A549 (cell line): ENCODE data around the gene COMMD10. TPM values are rescaled to one million over a fixed set of nuclear protein-coding genes. Genes with fewer than 3 reads are reported as not detected.

Experiments
- ATAC-seq, 2 experiments: fragments of 200-7000 bp in 1 of 2; fragments of >200 bp in 1 of 2; cut with Nextera tagmentation in 1 of 2; cut with Tn5 transposase in 1 of 2; 3 replicates each; pipeline versions ENCODE4 v1.8.0 to v1.9.1; 2018 to 2020; ENCODE audit warnings: mild to moderate bottlenecking in 1 of 2, moderate library complexity in 1 of 2
- CTCF ChIA-PET: fragments of 300-600 bp; sonication (Branson Sonifier 250); formaldehyde crosslinking; extraction: SDS; loops from one replicate; lab custom pipeline; 2021; ENCODE audit warnings: antibody characterized with exemption, inconsistent platforms; lab: Yijun Ruan, JAX
- POLR2A ChIA-PET: fragments of 350-600 bp; formaldehyde crosslinking; extraction: SDS; loops from one replicate; lab custom pipeline; 2021; ENCODE audit warnings: antibody characterized with exemption, inconsistent platforms; lab: Yijun Ruan, JAX
- DNase-seq, 2 experiments: peaks; one replicate each; pipeline versions ENCODE4 v3.0.0 to v3.0.0-alpha.2; 2011 to 2016; ENCODE audit warnings: low read depth in 1 of 2, low spot score in 1 of 2
- FAIRE-seq: peaks from 2 replicates; lab custom pipeline; 2011; peaks lifted over from hg19 to GRCh38; lab: Jason Lieb, UNC
- H3K27ac ChIP-seq, 2 experiments: fragments of >200 bp; sonication (Bioruptor Twin); formaldehyde crosslinking; 3 replicates each; pipeline ENCODE4 v1.5.1; 2016 to 2017
- H3K4me1 ChIP-seq: fragments of >200 bp; sonication (Bioruptor Twin); formaldehyde crosslinking; 3 replicates; pipeline ENCODE4 v1.6.1; 2016
- H3K4me2 ChIP-seq: fragments of >200 bp; sonication (Bioruptor Twin); formaldehyde crosslinking; 3 replicates; pipeline ENCODE4 v1.6.1; 2016
- H3K4me3 ChIP-seq: fragments of >200 bp; sonication (Bioruptor Twin); formaldehyde crosslinking; 3 replicates; pipeline ENCODE4 v1.5.1; 2016
- H3K9me3 ChIP-seq: fragments of >200 bp; sonication (Bioruptor Twin); formaldehyde crosslinking; 3 replicates; pipeline ENCODE4 v1.6.1; 2016
- CBX2 ChIP-seq: fragments of 200-600 bp; sonication (generic); IDR thresholded peaks from 2 replicates; pipeline ENCODE4 v1.6.1; 2016; ENCODE audit warnings: low read depth, mild to moderate bottlenecking, borderline replicate concordance
- CEBPB ChIP-seq, 2 experiments: fragments of >200 bp in 1 of 2; sonication (Bioruptor Twin) in 1 of 2; formaldehyde crosslinking in 1 of 2; IDR thresholded peaks; 2 replicates each; pipeline ENCODE4 v1.6.1; 2012 to 2016
- CHD4 ChIP-seq: fragments of 200-600 bp; sonication (generic); IDR thresholded peaks from 2 replicates; pipeline ENCODE4 v1.6.1; 2016; ENCODE audit warnings: antibody characterized with exemption, mild to moderate bottlenecking, borderline replicate concordance
- E2F6 ChIP-seq: IDR thresholded peaks from 2 replicates; pipeline ENCODE4 v1.6.1; 2012; ENCODE audit warnings: low read depth, borderline replicate concordance
- EHF ChIP-seq: fragments of 250-450 bp; sonication (Bioruptor Pico); IDR thresholded peaks from 2 replicates; pipeline ENCODE4 v1.5.0; 2020; ENCODE audit warnings: mild to moderate bottlenecking
- EP300 ChIP-seq, 2 experiments: fragments of >200 bp; sonication (Bioruptor Twin); formaldehyde crosslinking; IDR thresholded peaks; 2 replicates in 1 of 2; 3 replicates in 1 of 2; pipeline ENCODE4 v1.6.1; 2016 to 2017
- ESRRA ChIP-seq: fragments of 150-350 bp; IDR thresholded peaks from 2 replicates; pipeline ENCODE4 v1.6.1; 2014; ENCODE audit warnings: mild to moderate bottlenecking, low read length, borderline replicate concordance
- FOSL2 ChIP-seq, 2 experiments: fragments of 450-650 bp in 1 of 2; fragments of >200 bp in 1 of 2; sonication (Bioruptor Twin) in 1 of 2; formaldehyde crosslinking; IDR thresholded peaks; 2 replicates each; pipeline versions ENCODE4 v1.5.0 to v1.6.1; 2016 to 2020; ENCODE audit warnings: mild to moderate bottlenecking in 1 of 2, moderate library complexity in 1 of 2
- FOXS1 ChIP-seq: fragments of 250-450 bp; sonication (Bioruptor Pico); IDR thresholded peaks from 2 replicates; pipeline ENCODE4 v1.5.0; 2020; ENCODE audit warnings: mild to moderate bottlenecking, moderate library complexity
- HOXA7 ChIP-seq: fragments of 250-450 bp; sonication (Bioruptor Pico); IDR thresholded peaks from 2 replicates; pipeline ENCODE4 v1.5.0; 2020; ENCODE audit warnings: mild to moderate bottlenecking, moderate library complexity
- HOXB13 ChIP-seq: fragments of 250-450 bp; sonication (Bioruptor Pico); IDR thresholded peaks from 2 replicates; pipeline ENCODE4 v1.5.0; 2020; ENCODE audit warnings: low read depth, mild to moderate bottlenecking, moderate library complexity
- HOXB5 ChIP-seq: fragments of 250-450 bp; sonication (Bioruptor Pico); IDR thresholded peaks from 2 replicates; pipeline ENCODE4 v1.5.0; 2020; ENCODE audit warnings: mild to moderate bottlenecking, moderate library complexity
- JUNB ChIP-seq: fragments of >200 bp; sonication (Bioruptor Twin); formaldehyde crosslinking; IDR thresholded peaks from 2 replicates; pipeline ENCODE4 v1.6.1; 2016
- KDM5A ChIP-seq: fragments of 200-600 bp; sonication (generic); IDR thresholded peaks from 2 replicates; pipeline ENCODE4 v1.6.1; 2016; ENCODE audit warnings: antibody characterized with exemption, mild to moderate bottlenecking
- MAFK ChIP-seq: fragments of 450-650 bp; IDR thresholded peaks from 2 replicates; pipeline ENCODE4 v1.6.1; 2014; ENCODE audit not compliant: partially characterized antibody
- MAX ChIP-seq: IDR thresholded peaks from 2 replicates; pipeline ENCODE4 v1.6.1; 2012
- MAZ ChIP-seq: fragments of 150-350 bp; IDR thresholded peaks from 2 replicates; pipeline ENCODE4 v1.6.1; 2014; ENCODE audit warnings: antibody characterized with exemption, low read depth, low read length, borderline replicate concordance
- MYC ChIP-seq: IDR thresholded peaks from 2 replicates; pipeline ENCODE4 v1.6.1; 2012; ENCODE audit warnings: mild to moderate bottlenecking, inconsistent platforms, low read length, improper control_type of control experiment, borderline replicate concordance
- NPAS2 ChIP-seq: fragments of 250-450 bp; sonication (Bioruptor Pico); IDR thresholded peaks from 2 replicates; pipeline ENCODE4 v1.8.0; 2022; ENCODE audit warnings: mild to moderate bottlenecking, moderate library complexity, borderline replicate concordance
- NR3C1 ChIP-seq: fragments of >200 bp; sonication (Bioruptor Twin); formaldehyde crosslinking; IDR thresholded peaks from 3 replicates; pipeline ENCODE4 v1.6.1; 2017
- PHF8 ChIP-seq: fragments of 200-600 bp; sonication (generic); IDR thresholded peaks from 2 replicates; pipeline ENCODE4 v1.6.1; 2016; ENCODE audit warnings: low read depth, mild to moderate bottlenecking, antibody characterized with exemption, moderate library complexity, borderline replicate concordance
- RAD21 ChIP-seq, 2 experiments: fragments of >200 bp in 1 of 2; sonication (Bioruptor Twin) in 1 of 2; formaldehyde crosslinking in 1 of 2; IDR thresholded peaks in 1 of 2; conservative IDR thresholded peaks in 1 of 2; 2 replicates in 1 of 2; 3 replicates in 1 of 2; pipeline ENCODE4 v1.6.1; 2012 to 2018; ENCODE audit warnings: inconsistent platforms in 1 of 2
- RARB ChIP-seq: fragments of 250-450 bp; sonication (Bioruptor Pico); IDR thresholded peaks from 2 replicates; pipeline ENCODE4 v1.8.0; 2021; ENCODE audit warnings: mild to moderate bottlenecking, moderate library complexity
- RNF2 ChIP-seq: fragments of 200-600 bp; sonication (generic); IDR thresholded peaks from 2 replicates; pipeline ENCODE4 v1.6.1; 2016; ENCODE audit warnings: low read depth, mild to moderate bottlenecking, antibody characterized with exemption, moderate library complexity, borderline replicate concordance
- SMC3 ChIP-seq: fragments of >200 bp; sonication (Bioruptor Twin); formaldehyde crosslinking; IDR thresholded peaks from 3 replicates; pipeline ENCODE4 v1.6.1; 2018; ENCODE audit warnings: inconsistent platforms
- TFCP2L1 ChIP-seq: fragments of 250-450 bp; sonication (Bioruptor Pico); IDR thresholded peaks from 2 replicates; pipeline ENCODE4 v1.5.0; 2021; ENCODE audit warnings: mild to moderate bottlenecking
- ZC3H11A ChIP-seq: fragments of 450-650 bp; IDR thresholded peaks from 2 replicates; pipeline ENCODE4 v1.6.1; 2014; ENCODE audit warnings: antibody characterized with exemption, mild to moderate bottlenecking
- ZNF302 ChIP-seq: fragments of 250-450 bp; sonication (Bioruptor Pico); IDR thresholded peaks from 2 replicates; pipeline ENCODE4 v1.9.0; 2021; ENCODE audit warnings: inconsistent platforms, mild to moderate bottlenecking, moderate library complexity
- whole genome bisulfite sequencing: methylation state at CpG from one replicate; pipeline ENCODE4 v1.1.6; 2017; ENCODE audit errors: missing lambda C conversion rate; 5-methylcytosine and 5-hydroxymethylcytosine counted together
- polyA plus RNA-seq, 4 experiments: library from polyadenylated mRNA; depleted of rRNA in 3 of 4; stranded (reverse); fragments of >200 nt; fragmentation: RNase III in 1 of 4; extraction: RNeasy Plus Mini Kit Qiagen cat#74134 plus additional on column Dnase treatment in 1 of 4; gene quantifications; 2 replicates in 3 of 4; 3 replicates in 1 of 4; pipeline ENCODE4 v1.2.3, GENCODE V29; 2011 to 2017
- TF ChIP-seq, protein P1 (sequence below): fragments of 450-650 bp; IDR thresholded peaks from 2 replicates; pipeline ENCODE4 v1.6.1; 2014; ENCODE audit warnings: antibody characterized with exemption
- TF ChIP-seq, protein P2 (sequence below): fragments of 250-450 bp; sonication (Bioruptor Pico); IDR thresholded peaks from 2 replicates; pipeline ENCODE4 v1.5.0; 2020; ENCODE audit warnings: low read depth, mild to moderate bottlenecking, moderate library complexity

The COMMD10 gene
- polyA plus RNA-seq, 2 of the 4 experiments (the other 2 are of a cell fraction) = 40.2 to 63.9 TPM

DNA sequence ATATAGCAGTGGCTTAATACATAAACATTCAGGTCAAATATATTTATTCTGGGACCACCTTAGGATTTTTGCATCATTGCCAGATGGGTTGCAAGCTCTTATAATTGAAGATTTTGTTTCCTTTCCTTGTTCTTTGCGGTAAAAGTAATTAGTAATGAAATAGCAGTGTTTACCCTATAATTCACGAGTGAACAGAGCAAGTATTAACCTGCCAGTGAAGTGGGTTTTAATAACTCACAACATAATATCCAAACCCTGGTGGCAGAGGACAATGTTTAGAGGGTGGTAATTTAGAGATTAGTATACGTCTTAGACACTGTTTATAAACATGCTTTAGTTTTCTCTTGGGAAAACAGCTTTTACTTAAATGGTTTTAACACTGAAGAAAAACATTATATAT, 40.8 kb upstream of the COMMD10 start:
- WGBS = 55% methylated on average over 3 of the region's 3 CpGs
- ATAC-seq = no peak
- DNase-seq = no peak
- TF ChIP-seq CHD4 = no peak
- TF ChIP-seq ZC3H11A = no peak
- TF ChIP-seq MAX = no peak
- no peak for TF ChIP-seq HOXA7
- TF ChIP-seq NR3C1 = no peak
- no peak for TF ChIP-seq FOSL2 (IDR thresholded peaks at IDR 0.05)
- no peak for TF ChIP-seq FOSL2 (CRISPR knock-in tag; IDR thresholded peaks at IDR 0.05)
- TF ChIP-seq, protein P1, sequence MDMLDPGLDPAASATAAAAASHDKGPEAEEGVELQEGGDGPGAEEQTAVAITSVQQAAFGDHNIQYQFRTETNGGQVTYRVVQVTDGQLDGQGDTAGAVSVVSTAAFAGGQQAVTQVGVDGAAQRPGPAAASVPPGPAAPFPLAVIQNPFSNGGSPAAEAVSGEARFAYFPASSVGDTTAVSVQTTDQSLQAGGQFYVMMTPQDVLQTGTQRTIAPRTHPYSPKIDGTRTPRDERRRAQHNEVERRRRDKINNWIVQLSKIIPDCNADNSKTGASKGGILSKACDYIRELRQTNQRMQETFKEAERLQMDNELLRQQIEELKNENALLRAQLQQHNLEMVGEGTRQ = no peak
- TF ChIP-seq CBX2 = no peak
- TF ChIP-seq HOXB13 = no peak
- no peak for TF ChIP-seq CEBPB (IDR thresholded peaks at IDR 0.05)
- TF ChIP-seq RARB = no peak
- no peak for TF ChIP-seq ZNF302
- TF ChIP-seq JUNB = no peak
- no peak for TF ChIP-seq E2F6
- no peak for TF ChIP-seq EHF (CRISPR knock-in tag)
- no peak for TF ChIP-seq SMC3
- TF ChIP-seq, protein P2, sequence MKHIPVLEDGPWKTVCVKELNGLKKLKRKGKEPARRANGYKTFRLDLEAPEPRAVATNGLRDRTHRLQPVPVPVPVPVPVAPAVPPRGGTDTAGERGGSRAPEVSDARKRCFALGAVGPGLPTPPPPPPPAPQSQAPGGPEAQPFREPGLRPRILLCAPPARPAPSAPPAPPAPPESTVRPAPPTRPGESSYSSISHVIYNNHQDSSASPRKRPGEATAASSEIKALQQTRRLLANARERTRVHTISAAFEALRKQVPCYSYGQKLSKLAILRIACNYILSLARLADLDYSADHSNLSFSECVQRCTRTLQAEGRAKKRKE (CRISPR knock-in tag) = no peak
- FAIRE-seq = no peak
- ChIA-PET CTCF (no interaction called here), POLR2A (no interaction called here)
- H3K27ac ChIP-seq = no peak overlapping the region
- no peak overlapping the region for H3K4me3 ChIP-seq
- no peaks in the 10 kb centered on the region for H3K9me3 ChIP-seq
- no peak overlapping the region for H3K4me2 ChIP-seq
- H3K4me1 ChIP-seq = no peaks in the 10 kb centered on the region

DNA sequence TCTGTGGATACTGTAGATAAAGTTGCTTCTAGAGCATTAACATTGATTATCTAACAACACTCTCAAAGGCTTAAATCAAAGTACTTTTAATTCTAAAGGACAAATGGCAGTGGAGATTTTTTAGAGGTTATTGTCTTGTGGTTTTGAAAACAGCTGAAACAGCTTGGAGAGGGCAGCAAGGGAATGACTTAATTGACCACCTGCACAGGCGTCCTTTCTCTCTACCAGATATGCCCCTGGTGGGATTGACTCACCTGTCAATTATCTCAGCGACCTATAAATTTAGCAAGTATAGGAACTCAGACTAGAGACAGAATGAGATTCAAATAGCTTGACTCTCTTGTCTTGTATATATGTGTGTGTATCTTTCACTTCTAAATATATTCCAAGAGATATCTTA, 39.0 kb upstream of the COMMD10 start:
- FAIRE-seq = no peak
- 11% methylated on average over 2 of the region's 2 CpGs for WGBS
- no peak overlapping the region for H3K4me3 ChIP-seq
- H3K4me2 ChIP-seq = no peak overlapping the region
- CTCF ChIA-PET = no interaction called here
- H3K9me3 ChIP-seq = no peaks in the 10 kb centered on the region
- TF ChIP-seq PHF8 (no peak), FOXS1 (CRISPR knock-in tag) (no peak), RNF2 (no peak), TFCP2L1 (CRISPR knock-in tag) (no peak), ZNF302 (no peak)
- TF ChIP-seq, protein P2 (CRISPR knock-in tag) = no peak
- TF ChIP-seq, all 56 proteins: peak for 0
- no peak overlapping the region for H3K27ac ChIP-seq
- no peak for DNase-seq
- H3K4me1 ChIP-seq = no peaks in the 10 kb centered on the region
- no peak for ATAC-seq
- POLR2A ChIA-PET = no interaction called here

DNA sequence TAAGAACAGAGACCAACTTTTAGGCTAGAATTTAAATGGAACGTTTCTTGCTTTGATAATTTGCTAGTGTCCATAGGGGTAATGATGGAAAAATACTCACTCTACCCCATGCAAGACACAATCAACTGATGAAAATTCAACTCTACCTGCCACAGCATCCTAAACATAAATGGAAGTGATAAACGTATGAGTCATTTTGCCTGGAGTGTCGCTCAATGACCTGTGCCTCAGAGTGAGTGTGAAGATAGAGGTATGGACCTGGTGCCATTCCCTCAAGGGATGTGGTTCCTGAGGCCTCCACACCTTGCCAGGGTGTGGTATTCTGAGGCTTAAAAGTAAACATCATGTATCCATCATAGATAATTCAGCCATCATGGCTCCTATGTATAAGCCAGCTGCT, 38.6 kb upstream of the COMMD10 start:
- Histone ChIP-seq H3K9me3 (no peaks in the 10 kb centered on the region), H3K4me1 (no peaks in the 10 kb centered on the region), H3K4me2 (no peak overlapping the region), H3K27ac (no peak overlapping the region), H3K4me3 (no peak overlapping the region)
- ChIA-PET CTCF (no interaction called here), POLR2A (no interaction called here)
- FAIRE-seq (no peak), DNase-seq (no peak), ATAC-seq (no peak)
- WGBS = 48% methylated on average over 3 of the region's 3 CpGs
- TF ChIP-seq HOXB5 (CRISPR knock-in tag) (no peak), MAFK (no peak), KDM5A (no peak), MAZ (no peak), TFCP2L1 (CRISPR knock-in tag) (no peak), EP300 (IDR thresholded peaks at IDR 0.05) (no peak), ESRRA (no peak), RAD21 (conservative IDR thresholded peaks at IDR 0.05 in 1 of 2, IDR thresholded peaks at IDR 0.05 in 1 of 2) (no peak), FOXS1 (CRISPR knock-in tag) (no peak), MYC (no peak), EHF (CRISPR knock-in tag) (no peak), NPAS2 (CRISPR knock-in tag) (no peak), ZNF302 (no peak)
- TF ChIP-seq, protein P2 (CRISPR knock-in tag) = no peak
